ENCODE measurements around the gene ISL2. TPM values are rescaled to one million over a fixed set of nuclear protein-coding genes. Genes with fewer than 3 reads are reported as not detected.

The ISL2 gene
- total and polyA plus RNA-seq, 4 donors = 0.03 to 0.14 TPM; not detected in 2

GRCh38 chr15:76366714-76367113 is 30.1 kb downstream of the ISL2 start:
- no peak for DNase-seq (ENCODE audit: low spot score)
- 63% methylated on average over 1 of the region's 1 CpG for WGBS
- H3K27me3 ChIP-seq (ENCODE audit: control insufficient read depth in 4 of 4, insufficient read depth in 4 of 4, low read length in 3 of 4) = no peaks in the 10 kb centered on the region

GRCh38 chr15:76368122-76368621 is 31.6 kb downstream of the ISL2 start:
- H3K4me3 ChIP-seq (ENCODE audit: low read depth in 1 of 3, low read length in 3 of 3) = no peak overlapping the region
- no peak overlapping the region for H3K27ac ChIP-seq (ENCODE audit: low read depth in 1 of 2, low read length in 2 of 2)
- H3K27me3 ChIP-seq (ENCODE audit: control insufficient read depth in 4 of 4, insufficient read depth in 4 of 4, low read length in 3 of 4) = no peaks in the 10 kb centered on the region
- H3K4me1 ChIP-seq (ENCODE audit: control insufficient read depth in 4 of 4, insufficient read depth in 4 of 4, low read length in 3 of 4) = peaks cover 4 to 11% (median 7%) of the 10 kb centered on the region in 4 donors
- no peak overlapping the region for H3K9ac ChIP-seq (ENCODE audit: low read depth in 1 of 2, low read length in 2 of 2)
- 57% methylated on average over 11 of the region's 11 CpGs for WGBS
- H3K9me3 ChIP-seq (ENCODE audit: control insufficient read depth in 4 of 4, low read length in 3 of 4) = no peaks in the 10 kb centered on the region
- TF ChIP-seq HNF4A (conservative IDR thresholded peaks at IDR 0.05) (peak in 1 of 2 donors; percentile 30), FOXA1 (IDR thresholded peaks at IDR 0.05) (no peak), RXRA (IDR thresholded peaks at IDR 0.05) (peak in 1 of 2 donors; percentile 22)
- DNase-seq (ENCODE audit: low spot score) = no peak
- H3K36me3 ChIP-seq (ENCODE audit: control insufficient read depth in 4 of 4, insufficient read depth in 3 of 4, low read depth in 1 of 4, low read length in 3 of 4) = peaks cover 0 to 3% (median 0%) of the 10 kb centered on the region in 4 donors

More at GRCh38 chr15:76366714-76367113, 30.1 kb downstream of the ISL2 start:
- H3K9ac ChIP-seq (ENCODE audit: low read depth in 1 of 2, low read length in 2 of 2) = no peak overlapping the region
- H3K27ac ChIP-seq (ENCODE audit: low read depth in 1 of 2, low read length in 2 of 2) = no peak overlapping the region
- H3K9me3 ChIP-seq (ENCODE audit: control insufficient read depth in 4 of 4, low read length in 3 of 4) = no peaks in the 10 kb centered on the region
- TF ChIP-seq TAF1 (conservative IDR thresholded peaks at IDR 0.05) (no peak), NR2F2 (IDR thresholded peaks at IDR 0.05) (no peak), MAX (IDR thresholded peaks at IDR 0.05) (no peak), HNF4A (conservative IDR thresholded peaks at IDR 0.05) (peak; percentile 59 to 72), FOXA2 (IDR thresholded peaks at IDR 0.05) (no peak), GABPA (IDR thresholded peaks at IDR 0.05 in 1 of 2, conservative IDR thresholded peaks at IDR 0.05 in 1 of 2) (no peak), REST (IDR thresholded peaks at IDR 0.05) (no peak), RXRA (IDR thresholded peaks at IDR 0.05) (peak in 1 of 2 donors; percentile 12), EGR1 (IDR thresholded peaks at IDR 0.05; ENCODE audit: low read depth in 2 of 2) (no peak), HNF4G (IDR thresholded peaks at IDR 0.05) (peak; percentile 57)
- H3K4me3 ChIP-seq (ENCODE audit: low read depth in 1 of 3, low read length in 3 of 3) = no peak overlapping the region
- no peaks in the 10 kb centered on the region for H3K36me3 ChIP-seq (ENCODE audit: control insufficient read depth in 4 of 4, insufficient read depth in 3 of 4, low read depth in 1 of 4, low read length in 3 of 4)
- peaks cover 4 to 11% (median 7%) of the 10 kb centered on the region in 4 donors for H3K4me1 ChIP-seq (ENCODE audit: control insufficient read depth in 4 of 4, insufficient read depth in 4 of 4, low read length in 3 of 4)

- WGBS = 97% methylated on average over 3 of the region's 3 CpGs
- H3K4me3 ChIP-seq (ENCODE audit: low read depth in 1 of 3, low read length in 3 of 3) = no peak overlapping the region
- H3K4me1 ChIP-seq (ENCODE audit: control insufficient read depth in 4 of 4, insufficient read depth in 4 of 4, low read length in 3 of 4) = peaks cover 2 to 13% (median 5%) of the 10 kb centered on the region in 4 donors
- H3K9me3 ChIP-seq (ENCODE audit: control insufficient read depth in 4 of 4, low read length in 3 of 4) = no peaks in the 10 kb centered on the region
- no peak overlapping the region for H3K27ac ChIP-seq (ENCODE audit: low read depth in 1 of 2, low read length in 2 of 2)
- no peak for DNase-seq (ENCODE audit: low spot score)
- no peak for TF ChIP-seq EGR1 (IDR thresholded peaks at IDR 0.05; ENCODE audit: low read depth in 2 of 2)
- no peak for TF ChIP-seq ZBTB33 (IDR thresholded peaks at IDR 0.05)
- TF ChIP-seq NR2F2 (IDR thresholded peaks at IDR 0.05) = no peak
- no peak for TF ChIP-seq TAF1 (conservative IDR thresholded peaks at IDR 0.05)
- TF ChIP-seq YY1 (IDR thresholded peaks at IDR 0.05) = no peak
- no peak for TF ChIP-seq FOXA1 (IDR thresholded peaks at IDR 0.05)
- TF ChIP-seq FOXA2 (IDR thresholded peaks at IDR 0.05) = no peak
- no peak for TF ChIP-seq RXRA (IDR thresholded peaks at IDR 0.05)
- no peak for TF ChIP-seq ATF3 (IDR thresholded peaks at IDR 0.05)
- TF ChIP-seq SP1 (IDR thresholded peaks at IDR 0.05) = no peak
- no peak for TF ChIP-seq HNF4G (IDR thresholded peaks at IDR 0.05)
- no peak for TF ChIP-seq MAX (IDR thresholded peaks at IDR 0.05)
- TF ChIP-seq JUND (IDR thresholded peaks at IDR 0.05) = no peak
- H3K9ac ChIP-seq (ENCODE audit: low read depth in 1 of 2, low read length in 2 of 2) = no peak overlapping the region
- H3K36me3 ChIP-seq (ENCODE audit: control insufficient read depth in 4 of 4, insufficient read depth in 3 of 4, low read depth in 1 of 4, low read length in 3 of 4) = peaks cover 0 to 3% (median 0%) of the 10 kb centered on the region in 4 donors
- no peaks in the 10 kb centered on the region for H3K27me3 ChIP-seq (ENCODE audit: control insufficient read depth in 4 of 4, insufficient read depth in 4 of 4, low read length in 3 of 4)
These were observed 39.5 kb downstream of the ISL2 start for GRCh38 chr15:76376029-76376428.
